Thyroid gland (tissue), 4 donors: ENCODE results near the gene ANO1. TPM values are rescaled to one million over a fixed set of nuclear protein-coding genes. Genes with fewer than 3 reads are reported as not detected.

Experiments
- DNase-seq, 2 donors: peaks; one replicate each; pipeline ENCODE4 v3.0.0-alpha.2; 2019
- H3K27ac ChIP-seq, 3 donors: fragments of 200-600 bp; sonication (generic); 1 replicate in 2 of 3; 2 replicates in 1 of 3; pipeline ENCODE4 v1.5.1; 2016 to 2019; ENCODE audit warnings: mild to moderate bottlenecking in 1 of 3, moderate library complexity in 1 of 3
- H3K27me3 ChIP-seq: fragments of 200-600 bp; sonication (generic); one replicate; pipeline ENCODE4 v1.5.1; 2019
- H3K36me3 ChIP-seq, 2 donors: fragments of 200-600 bp; sonication (generic); one replicate each; pipeline ENCODE4 v1.5.1; 2016 to 2019
- H3K4me1 ChIP-seq, 2 donors: fragments of 200-600 bp; sonication (generic); one replicate each; pipeline ENCODE4 v1.5.1; 2017 to 2019
- H3K4me3 ChIP-seq, 3 donors: fragments of 200-600 bp; sonication (generic); replicated peaks in 1 of 3; 1 replicate in 2 of 3; 2 replicates in 1 of 3; pipeline ENCODE4 v1.5.1; 2016; ENCODE audit warnings: mild to moderate bottlenecking in 1 of 3
- H3K9me3 ChIP-seq: fragments of 200-600 bp; sonication (generic); one replicate; pipeline ENCODE4 v1.5.1; 2017
- CTCF ChIP-seq, 6 experiments: fragments of 200-600 bp in 3 of 6; fragments of 450-650 bp in 3 of 6; sonication (generic) in 3 of 6; IDR thresholded peaks; one replicate each; pipeline ENCODE4 v1.5.1; 2016 to 2019; ENCODE audit warnings: antibody characterized with exemption in 6 of 6, mild to moderate bottlenecking in 2 of 6, inconsistent platforms in 1 of 6, moderate library complexity in 1 of 6
- POLR2A ChIP-seq, 2 donors: fragments of 450-650 bp; IDR thresholded peaks; one replicate each; pipeline ENCODE4 v1.6.1; 2017; ENCODE audit warnings: antibody characterized with exemption in 2 of 2, mild to moderate bottlenecking in 2 of 2, moderate library complexity in 1 of 2
- WGBS, 2 donors: methylation state at CpG; one replicate each; pipeline ENCODE4 v1.1.5; 2017; 5-methylcytosine and 5-hydroxymethylcytosine counted together
- intact Hi-C: fragments of 100-400 bp; cut with DNase I; formaldehyde crosslinking; loops from one replicate; pipeline ENCODE4 v1.15.1; 2023
- total RNA-seq, 4 donors: library from RNA; depleted of rRNA; stranded (reverse); fragments of >200 nt; gene quantifications; one replicate each; pipeline ENCODE4 v1.2.3, GENCODE V29; 2016

Gene ANO1
- total RNA-seq, 4 donors from 2014 or later = 25.8 to 56.2 (median 35.3) TPM

GRCh38 chr11:70116386-70117065, 38.4 kb downstream of the ANO1 start:
- H3K27ac ChIP-seq = no peak overlapping the region
- H3K9me3 ChIP-seq = no peaks in the 10 kb centered on the region
- H3K27me3 ChIP-seq = no peaks in the 10 kb centered on the region
- no peak overlapping the region for H3K4me3 ChIP-seq
- peaks cover 0 to 5% of the 10 kb centered on the region in 2 donors for H3K4me1 ChIP-seq
- H3K36me3 ChIP-seq = no peaks in the 10 kb centered on the region
- TF ChIP-seq CTCF (IDR thresholded peaks at IDR 0.05) = no peak
- no peak for TF ChIP-seq POLR2A (IDR thresholded peaks at IDR 0.05)
- intact Hi-C loops = no loop called here
- DNase-seq = no peak
- WGBS, 2 donors = 94 to 95% methylated on average over 19 of the region's 19 CpGs

- Histone ChIP-seq H3K9me3 (no peaks in the 10 kb centered on the region), H3K27ac (no peak overlapping the region), H3K4me3 (no peak overlapping the region), H3K4me1 (peaks cover 0 to 5% of the 10 kb centered on the region in 2 donors), H3K36me3 (no peaks in the 10 kb centered on the region), H3K27me3 (no peaks in the 10 kb centered on the region)
- intact Hi-C loops = no loop called here
- DNase-seq = no peak
- TF ChIP-seq POLR2A (IDR thresholded peaks at IDR 0.05) (no peak), CTCF (IDR thresholded peaks at IDR 0.05) (no peak)
- WGBS, 2 donors = 94 to 97% methylated on average over 7 of the region's 7 CpGs
These were observed 39.5 kb downstream of the ANO1 start for GRCh38 chr11:70117567-70118145.

GRCh38 chr11:70118642-70119041, 40.5 kb downstream of the ANO1 start:
- H3K9me3 ChIP-seq = no peaks in the 10 kb centered on the region
- H3K27ac ChIP-seq = no peak overlapping the region
- no peaks in the 10 kb centered on the region for H3K36me3 ChIP-seq
- no peak overlapping the region for H3K4me3 ChIP-seq
- DNase-seq = no peak
- H3K27me3 ChIP-seq = no peaks in the 10 kb centered on the region
- intact Hi-C loops = no loop called here
- 97 to 100% methylated on average over 1 of the region's 1 CpG for WGBS, 2 donors
- H3K4me1 ChIP-seq = peaks cover 0 to 5% of the 10 kb centered on the region in 2 donors
- no peak for TF ChIP-seq POLR2A (IDR thresholded peaks at IDR 0.05)
- TF ChIP-seq CTCF (IDR thresholded peaks at IDR 0.05) = no peak

- no peak overlapping the region for H3K27ac ChIP-seq
- H3K4me1 ChIP-seq = peaks cover 4 to 11% of the 10 kb centered on the region in 2 donors
- H3K9me3 ChIP-seq = no peaks in the 10 kb centered on the region
- H3K27me3 ChIP-seq = no peaks in the 10 kb centered on the region
- TF ChIP-seq CTCF (IDR thresholded peaks at IDR 0.05) (no peak), POLR2A (IDR thresholded peaks at IDR 0.05) (no peak)
- H3K36me3 ChIP-seq = no peaks in the 10 kb centered on the region
- DNase-seq = no peak
- intact Hi-C loops = no loop called here
- no peak overlapping the region for H3K4me3 ChIP-seq
- 93 to 95% methylated on average over 2 of the region's 2 CpGs for WGBS, 2 donors
These were observed 41.4 kb downstream of the ANO1 start for GRCh38 chr11:70119502-70119901.

- Histone ChIP-seq H3K4me3 (no peak overlapping the region), H3K27me3 (no peaks in the 10 kb centered on the region), H3K36me3 (no peaks in the 10 kb centered on the region), H3K9me3 (no peaks in the 10 kb centered on the region), H3K4me1 (peaks cover 4 to 15% of the 10 kb centered on the region in 2 donors), H3K27ac (no peak overlapping the region)
- intact Hi-C loops = no loop called here
- peak; percentile 35 to 54 for DNase-seq
- 46 to 57% methylated on average over 6 of the region's 11 CpGs for WGBS, 2 donors
- TF ChIP-seq CTCF (IDR thresholded peaks at IDR 0.05) = no peak
- TF ChIP-seq POLR2A (IDR thresholded peaks at IDR 0.05) = no peak
These were observed 42.6 kb downstream of the ANO1 start for GRCh38 chr11:70120674-70121073.
